Measurements from ENCODE around the gene C10orf105.

C10orf105 gene

GRCh38 chr10:71737834-71738197 is 18.2 kb upstream of the C10orf105 start:
- Histone ChIP-seq H3K4me1 (ENCODE audit: insufficient read depth, low read length, severe bottlenecking) (peaks cover 14% of the 10 kb centered on the region), H2AFZ (ENCODE audit: low read length) (no peak overlapping the region), H3K79me2 (ENCODE audit: insufficient read depth, low read length) (no peaks in the 10 kb centered on the region), H3K9me3 (ENCODE audit: low read length) (no peaks in the 10 kb centered on the region), H3F3A (ENCODE audit: insufficient read depth, low read length) (no peaks in the 10 kb centered on the region), H4K20me1 (ENCODE audit: insufficient read depth, low read length) (no peaks in the 10 kb centered on the region), H3K9ac (ENCODE audit: low read length) (no peak overlapping the region), H3K36me3 (ENCODE audit: insufficient read depth, low read length) (no peaks in the 10 kb centered on the region), H3K27me3 (ENCODE audit: insufficient read depth, low read length) (peaks cover 7% of the 10 kb centered on the region; the same call in 1 of the 2 replicates), H3K4me2 (ENCODE audit: low read length) (no peak overlapping the region), H3K4me3 (ENCODE audit: low read depth, low read length, poor library complexity, severe bottlenecking) (no peak overlapping the region), H3K9me2 (ENCODE audit: low read depth, low read length) (no peaks in the 10 kb centered on the region), H3K27ac (ENCODE audit: low read depth, low read length, poor library complexity, severe bottlenecking) (no peak overlapping the region)
- TF ChIP-seq CTCF (IDR thresholded peaks at IDR 0.05; ENCODE audit: low read length) (no peak), EZH2 (IDR thresholded peaks at IDR 0.05; ENCODE audit: borderline replicate concordance, low read length) (no peak)

GRCh38 chr10:71737001-71737833 is 17.6 kb upstream of the C10orf105 start:
- Histone ChIP-seq H3K9me2 (ENCODE audit: low read depth, low read length) (no peaks in the 10 kb centered on the region), H2AFZ (ENCODE audit: low read length) (no peak overlapping the region), H3F3A (ENCODE audit: insufficient read depth, low read length) (no peaks in the 10 kb centered on the region), H3K27me3 (ENCODE audit: insufficient read depth, low read length) (peaks cover 7% of the 10 kb centered on the region; the same call in 1 of the 2 replicates), H3K4me2 (ENCODE audit: low read length) (no peak overlapping the region), H3K9me3 (ENCODE audit: low read length) (no peaks in the 10 kb centered on the region), H3K27ac (ENCODE audit: low read depth, low read length, poor library complexity, severe bottlenecking) (no peak overlapping the region), H3K9ac (ENCODE audit: low read length) (no peak overlapping the region), H3K4me3 (ENCODE audit: low read depth, low read length, poor library complexity, severe bottlenecking) (no peak overlapping the region), H4K20me1 (ENCODE audit: insufficient read depth, low read length) (no peaks in the 10 kb centered on the region), H3K79me2 (ENCODE audit: insufficient read depth, low read length) (no peaks in the 10 kb centered on the region), H3K36me3 (ENCODE audit: insufficient read depth, low read length) (no peaks in the 10 kb centered on the region), H3K4me1 (ENCODE audit: insufficient read depth, low read length, severe bottlenecking) (peaks cover 14% of the 10 kb centered on the region)
- TF ChIP-seq CTCF (IDR thresholded peaks at IDR 0.05; ENCODE audit: low read length) (no peak), EZH2 (IDR thresholded peaks at IDR 0.05; ENCODE audit: borderline replicate concordance, low read length) (no peak)

GRCh38 chr10:71736570-71736952 is 17.0 kb upstream of the C10orf105 start:
- no peak overlapping the region for H3K4me2 ChIP-seq (ENCODE audit: low read length)
- no peak overlapping the region for H3K4me3 ChIP-seq (ENCODE audit: low read depth, low read length, poor library complexity, severe bottlenecking)
- H3F3A ChIP-seq (ENCODE audit: insufficient read depth, low read length) = no peaks in the 10 kb centered on the region
- no peaks in the 10 kb centered on the region for H4K20me1 ChIP-seq (ENCODE audit: insufficient read depth, low read length)
- TF ChIP-seq CTCF (IDR thresholded peaks at IDR 0.05; ENCODE audit: low read length) (no peak), EZH2 (IDR thresholded peaks at IDR 0.05; ENCODE audit: borderline replicate concordance, low read length) (no peak)
- H3K79me2 ChIP-seq (ENCODE audit: insufficient read depth, low read length) = no peaks in the 10 kb centered on the region
- no peak overlapping the region for H2AFZ ChIP-seq (ENCODE audit: low read length)
- H3K9ac ChIP-seq (ENCODE audit: low read length) = no peak overlapping the region
- no peaks in the 10 kb centered on the region for H3K36me3 ChIP-seq (ENCODE audit: insufficient read depth, low read length)
- H3K9me2 ChIP-seq (ENCODE audit: low read depth, low read length) = no peaks in the 10 kb centered on the region
- H3K4me1 ChIP-seq (ENCODE audit: insufficient read depth, low read length, severe bottlenecking) = peaks cover 14% of the 10 kb centered on the region
- no peak overlapping the region for H3K27ac ChIP-seq (ENCODE audit: low read depth, low read length, poor library complexity, severe bottlenecking)
- H3K9me3 ChIP-seq (ENCODE audit: low read length) = no peaks in the 10 kb centered on the region
- peaks cover 7% of the 10 kb centered on the region; the same call in 1 of the 2 replicates for H3K27me3 ChIP-seq (ENCODE audit: insufficient read depth, low read length)

Data from OCI-LY1 (cell line).